Fibroblast of the aortic adventitia (primary cell): ENCODE measurements around the gene GET4. TPM values are rescaled to one million over a fixed set of nuclear protein-coding genes. Genes with fewer than 3 reads are reported as not detected.

Experiments
- DNase-seq: peaks from one replicate; pipeline ENCODE4 v3.0.0-alpha.2; 2010; ENCODE audit warnings: low read depth
- H3K4me3 ChIP-seq: 2 replicates; pipeline ENCODE4 v1.5.1; 2011; ENCODE audit warnings: low read depth, mild to moderate bottlenecking, control low read depth, low read length, moderate library complexity
- total RNA-seq: library from RNA; depleted of rRNA; stranded (reverse); fragments of >200 nt; gene quantifications from 2 replicates; pipeline ENCODE4 v1.2.3, GENCODE V29; 2012; ENCODE audit warnings: low replicate concordance
- TF ChIP-seq, protein P1 (sequence below): IDR thresholded peaks from 2 replicates; pipeline ENCODE4 v1.5.1; 2011; ENCODE audit warnings: mild to moderate bottlenecking, low read length, control low read depth, inconsistent platforms; ENCODE audit not compliant: insufficient read depth

Gene GET4
- total RNA-seq, 1 donor, result 14.2 TPM

DNA sequence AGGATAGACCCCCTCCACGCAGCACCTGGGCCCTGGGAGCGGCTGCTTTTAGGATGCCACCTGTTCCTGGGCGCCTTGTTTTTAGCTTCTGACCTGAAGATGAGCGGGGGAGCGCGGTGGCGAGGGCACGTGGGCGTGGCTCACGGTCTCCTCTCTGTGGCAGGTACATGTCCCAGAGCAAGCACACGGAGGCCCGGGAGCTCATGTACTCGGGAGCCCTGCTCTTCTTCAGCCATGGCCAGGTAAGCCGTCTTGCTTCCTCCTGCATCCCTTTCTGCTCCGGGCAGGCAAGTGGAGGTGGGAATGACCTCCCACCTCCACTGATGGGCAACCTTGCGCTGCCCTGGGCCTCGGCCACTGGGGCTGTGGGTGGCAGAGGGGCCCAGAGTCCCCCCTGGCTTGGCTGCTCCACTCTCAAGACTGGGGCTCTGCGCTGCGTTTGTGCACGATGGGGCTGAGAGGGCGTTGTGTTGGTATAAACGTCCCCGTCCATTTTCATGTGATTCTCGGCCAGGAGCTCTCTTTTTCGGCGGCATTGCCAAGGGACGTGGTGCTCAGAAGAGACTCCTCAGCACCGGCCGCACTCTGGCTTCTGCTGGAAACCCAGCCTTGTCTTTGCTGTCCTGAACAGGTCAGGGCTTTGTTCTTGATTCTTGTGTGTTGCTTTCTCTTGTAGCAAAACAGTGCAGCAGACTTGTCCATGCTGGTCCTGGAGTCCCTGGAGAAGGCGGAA is 9.7 kb downstream of the GET4 start:
- no peak overlapping the region for H3K4me3 ChIP-seq
- no peak for DNase-seq
- TF ChIP-seq, protein P1, sequence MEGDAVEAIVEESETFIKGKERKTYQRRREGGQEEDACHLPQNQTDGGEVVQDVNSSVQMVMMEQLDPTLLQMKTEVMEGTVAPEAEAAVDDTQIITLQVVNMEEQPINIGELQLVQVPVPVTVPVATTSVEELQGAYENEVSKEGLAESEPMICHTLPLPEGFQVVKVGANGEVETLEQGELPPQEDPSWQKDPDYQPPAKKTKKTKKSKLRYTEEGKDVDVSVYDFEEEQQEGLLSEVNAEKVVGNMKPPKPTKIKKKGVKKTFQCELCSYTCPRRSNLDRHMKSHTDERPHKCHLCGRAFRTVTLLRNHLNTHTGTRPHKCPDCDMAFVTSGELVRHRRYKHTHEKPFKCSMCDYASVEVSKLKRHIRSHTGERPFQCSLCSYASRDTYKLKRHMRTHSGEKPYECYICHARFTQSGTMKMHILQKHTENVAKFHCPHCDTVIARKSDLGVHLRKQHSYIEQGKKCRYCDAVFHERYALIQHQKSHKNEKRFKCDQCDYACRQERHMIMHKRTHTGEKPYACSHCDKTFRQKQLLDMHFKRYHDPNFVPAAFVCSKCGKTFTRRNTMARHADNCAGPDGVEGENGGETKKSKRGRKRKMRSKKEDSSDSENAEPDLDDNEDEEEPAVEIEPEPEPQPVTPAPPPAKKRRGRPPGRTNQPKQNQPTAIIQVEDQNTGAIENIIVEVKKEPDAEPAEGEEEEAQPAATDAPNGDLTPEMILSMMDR, result no peak

DNA sequence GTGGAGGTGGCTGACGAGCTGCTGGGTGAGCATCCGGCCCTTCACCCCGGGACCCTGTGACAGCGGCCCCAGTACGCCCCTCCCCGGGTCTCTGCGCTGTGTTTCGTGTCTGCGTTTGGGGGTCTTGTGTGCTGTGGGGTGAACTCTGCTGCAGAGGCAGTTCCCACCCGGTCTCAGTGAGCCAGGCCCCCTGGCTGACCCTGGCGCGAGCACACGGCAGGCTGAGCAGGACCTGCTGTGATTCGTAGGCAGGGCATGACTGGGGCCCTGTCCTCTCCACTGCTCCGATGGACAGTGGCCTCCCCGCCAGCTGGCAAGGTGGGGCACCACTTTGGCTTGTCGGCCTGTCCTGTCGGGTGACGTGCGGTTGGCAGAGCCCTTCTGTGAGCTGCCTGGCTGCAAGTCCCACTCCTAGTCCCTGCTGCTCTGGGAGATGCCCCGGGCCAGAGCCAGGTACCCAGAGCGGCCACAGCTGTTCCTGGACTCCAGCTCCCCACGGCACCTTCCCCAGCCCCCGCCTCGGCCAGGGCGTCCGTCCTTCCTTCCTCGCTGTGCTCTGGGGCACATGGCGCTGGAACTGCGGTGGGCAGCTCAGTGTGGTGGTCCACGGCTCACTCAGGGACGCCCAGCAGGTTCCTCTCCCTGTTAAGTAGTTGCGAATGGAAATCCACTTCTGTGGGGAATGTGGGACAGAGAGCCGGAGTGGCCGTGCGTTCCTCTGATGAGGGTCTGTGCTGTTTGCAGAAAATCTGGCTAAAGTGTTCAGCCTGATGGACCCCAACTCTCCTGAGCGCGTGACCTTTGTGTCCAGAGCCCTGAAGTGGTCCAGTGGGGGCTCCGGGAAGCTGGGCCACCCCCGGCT is 10.5 kb downstream of the GET4 start:
- no peak overlapping the region for H3K4me3 ChIP-seq
- DNase-seq, result no peak
- TF ChIP-seq, protein P1, result no peak

DNA sequence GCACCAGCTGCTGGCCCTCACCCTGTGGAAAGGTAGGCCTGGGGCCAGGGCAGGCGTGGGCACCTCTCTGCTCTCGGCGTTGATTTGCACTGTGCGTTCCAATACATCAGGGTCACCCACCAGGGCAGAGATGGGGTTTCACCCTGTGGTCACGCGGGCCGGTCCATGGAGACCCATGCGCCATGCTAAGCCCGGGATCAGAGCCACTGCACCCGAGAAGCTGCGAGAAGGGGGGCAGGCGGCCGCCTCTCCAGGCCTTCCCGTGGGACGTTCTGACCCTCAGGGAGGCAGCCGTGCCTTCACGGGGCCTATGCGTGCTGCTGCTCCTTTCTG is 11.1 kb downstream of the GET4 start:
- TF ChIP-seq, protein P1, result no peak
- DNase-seq, result no peak
- H3K4me3 ChIP-seq, result no peak overlapping the region

DNA sequence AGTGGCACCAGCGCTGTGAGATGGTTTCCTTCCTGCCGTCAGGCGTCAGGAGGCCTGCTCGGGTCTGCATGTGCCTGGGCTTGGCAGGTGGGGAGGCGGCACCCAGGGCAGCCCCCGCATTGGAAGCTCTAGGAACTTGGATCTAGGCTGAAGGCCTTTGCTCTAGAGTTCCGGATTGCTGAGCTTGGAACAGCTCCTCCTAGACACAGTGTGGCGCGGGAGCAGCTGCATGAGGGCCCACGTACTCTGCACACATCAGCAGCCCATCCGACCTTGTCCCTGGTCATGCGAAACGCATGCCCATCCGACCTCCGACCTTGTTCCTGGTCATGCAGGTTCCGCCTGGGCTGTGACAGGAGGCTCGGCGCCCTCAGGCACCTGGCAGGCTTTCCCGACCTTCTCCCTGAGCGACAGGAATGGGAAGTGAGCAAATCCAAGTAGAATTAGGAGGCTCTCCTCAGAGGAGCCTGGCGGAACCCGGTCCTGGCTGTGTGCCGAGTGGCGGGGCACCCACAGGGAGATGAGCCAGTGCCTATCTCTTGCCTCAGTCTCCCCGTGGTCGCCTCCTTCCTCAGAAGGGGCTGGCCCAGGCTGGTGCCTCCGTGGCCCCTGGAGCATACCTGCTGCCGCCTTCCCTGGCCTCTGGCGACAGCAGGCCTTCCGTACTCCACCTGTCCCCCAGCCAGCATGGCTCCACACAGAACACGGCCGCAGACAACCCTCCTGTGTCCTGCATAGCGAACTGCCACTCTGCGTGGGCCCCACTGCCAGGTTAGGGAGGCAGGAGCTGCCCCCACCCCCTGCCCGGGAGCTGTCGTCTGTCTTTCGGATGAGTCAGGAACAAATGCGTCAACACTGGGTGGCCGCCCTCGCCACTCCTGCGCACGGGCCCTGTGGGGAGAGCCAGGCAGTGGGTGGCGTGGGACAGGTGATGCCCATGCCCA is 12.0 kb downstream of the GET4 start:
- TF ChIP-seq, protein P1, result no peak
- DNase-seq, result no peak
- H3K4me3 ChIP-seq, result no peak overlapping the region

DNA sequence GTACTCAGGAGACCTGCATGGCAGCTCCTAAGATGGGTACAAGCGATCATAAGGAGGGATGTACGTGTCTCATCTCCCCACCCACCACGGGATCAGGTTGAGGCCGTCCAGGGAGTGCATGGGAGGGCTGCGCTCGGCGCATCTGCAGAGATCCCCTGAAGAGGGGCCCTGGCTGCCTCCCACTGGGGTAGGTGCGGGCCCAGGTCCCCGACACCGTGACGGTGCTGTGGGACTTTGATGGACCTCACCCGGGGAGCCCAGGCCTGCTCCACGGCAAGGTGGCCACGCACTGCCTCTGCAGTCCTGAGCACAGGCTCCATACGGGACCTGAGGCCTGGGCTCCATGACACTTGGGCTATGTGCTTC is 12.7 kb downstream of the GET4 start:
- no peak for DNase-seq
- H3K4me3 ChIP-seq, result no peak overlapping the region
- TF ChIP-seq, protein P1, result no peak

DNA sequence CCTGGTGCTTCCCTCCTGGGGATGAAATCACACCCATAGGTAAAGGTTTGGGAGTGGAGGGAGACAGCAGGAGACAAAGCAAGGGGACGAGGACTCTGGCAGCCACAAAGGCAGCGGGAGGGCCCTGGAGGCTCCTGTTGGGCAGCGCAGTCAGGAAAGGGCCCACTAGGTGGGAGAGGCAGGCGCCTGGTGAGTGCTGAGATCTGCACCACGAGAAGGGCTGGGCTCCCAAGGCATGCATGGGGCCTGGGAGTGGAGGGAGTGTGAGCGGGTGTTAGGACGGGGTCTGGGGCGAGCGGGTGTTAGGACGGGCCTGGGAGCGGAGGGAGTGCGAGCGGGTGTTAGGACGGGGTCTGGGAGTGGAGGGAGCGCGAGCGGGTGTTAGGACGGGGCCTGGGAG is 13.0 kb downstream of the GET4 start:
- no peak overlapping the region for H3K4me3 ChIP-seq
- TF ChIP-seq, protein P1, result no peak
- no peak for DNase-seq
